CD4-positive, alpha-beta T cell treated with Interleukin-15 for 1 hour (primary cell): Measurements from ENCODE around the gene ADGRE1.
A peak's percentile ranks its signal among the peaks of the same experiment; 100 is the strongest.

ENCODE experiments used
- DNase-seq: peaks from one replicate; pipeline ENCODE4 v3.0.0-alpha.2; 2020

The ADGRE1 gene

GRCh38 chr19:6876748-6877147, 10.6 kb upstream of the ADGRE1 start:
- DNase-seq = no peak

GRCh38 chr19:6877766-6878165, 9.6 kb upstream of the ADGRE1 start:
- DNase-seq = no peak

GRCh38 chr19:6886277-6886897, 992 bp upstream of the ADGRE1 start:
- DNase-seq = no peak

- no peak for DNase-seq
Measured at GRCh38 chr19:6888967-6889366, 1.6 kb downstream of the ADGRE1 start.

- no peak for DNase-seq
Measured at GRCh38 chr19:6890401-6890913, 3.1 kb downstream of the ADGRE1 start.

GRCh38 chr19:6890938-6891337, 3.6 kb downstream of the ADGRE1 start:
- DNase-seq = peak; percentile 27

- no peak for DNase-seq
Measured at GRCh38 chr19:6891761-6892385, 4.5 kb downstream of the ADGRE1 start.

GRCh38 chr19:6894313-6894712, 6.9 kb downstream of the ADGRE1 start:
- DNase-seq = no peak

- no peak for DNase-seq
Measured at GRCh38 chr19:6903446-6903845, 16.1 kb downstream of the ADGRE1 start.

- DNase-seq = no peak
Measured at GRCh38 chr19:6906559-6907060, 19.2 kb downstream of the ADGRE1 start.

GRCh38 chr19:6911523-6911922, 24.1 kb downstream of the ADGRE1 start:
- no peak for DNase-seq

- DNase-seq = no peak
Measured at GRCh38 chr19:6914321-6914720, 26.9 kb downstream of the ADGRE1 start.

GRCh38 chr19:6916952-6917351, 29.6 kb downstream of the ADGRE1 start:
- DNase-seq = no peak

- DNase-seq = no peak
Measured at GRCh38 chr19:6925386-6925785, 38.0 kb downstream of the ADGRE1 start.

- no peak for DNase-seq
Measured at GRCh38 chr19:6925801-6926751, 38.7 kb downstream of the ADGRE1 start.

GRCh38 chr19:6930190-6930589, 42.8 kb downstream of the ADGRE1 start:
- no peak for DNase-seq

- no peak for DNase-seq
Measured at GRCh38 chr19:6935069-6935468, 47.7 kb downstream of the ADGRE1 start.

GRCh38 chr19:6935618-6936017, 48.2 kb downstream of the ADGRE1 start:
- DNase-seq = no peak

GRCh38 chr19:6945733-6946132, 58.4 kb downstream of the ADGRE1 start:
- no peak for DNase-seq

- DNase-seq = peak; percentile 36
Measured at GRCh38 chr19:6947745-6948144, 60.4 kb downstream of the ADGRE1 start.

GRCh38 chr19:6948884-6949283, 61.5 kb downstream of the ADGRE1 start:
- no peak for DNase-seq

GRCh38 chr19:6952956-6953355, 65.6 kb downstream of the ADGRE1 start:
- DNase-seq = no peak

GRCh38 chr19:6955082-6955481, 67.7 kb downstream of the ADGRE1 start:
- no peak for DNase-seq
